K562 treated with DMSO at 1 percent for 4 hours (cell line): Measurements from ENCODE around the gene LYSMD3. TPM values are rescaled to one million over a fixed set of nuclear protein-coding genes. Genes with fewer than 3 reads are reported as not detected.

Experiments used
- total RNA-seq: library from RNA; unstranded; fragments of 300-600 nt; gene quantifications from 2 replicates; pipeline ENCODE4 v1.2.3, GENCODE V29; 2022; ENCODE audit not compliant: insufficient read depth

The LYSMD3 gene
- total RNA-seq: 16.0 and 20.0 TPM in 2 replicates

GRCh38 chr5:90529194-90529938 is at the start of gene LYSMD3:
Gene LYSMD3, minus strand, starts transcription at chr5:90529584. Its CDS starts 4,295 bp downstream, at chr5:90525289.

GRCh38 chr5:90558344-90559192 is 29.2 kb upstream of the LYSMD3 start, which contains the start of gene ADGRV1:
Gene ADGRV1, plus strand, starts transcription at chr5:90558797. Its CDS starts 99 bp downstream, at chr5:90558896.

GRCh38 chr5:90474235-90475107 is 54.9 kb downstream of the LYSMD3 start, which contains the start of the genes MBLAC2 and POLR3G:
Gene MBLAC2, minus strand, starts transcription at chr5:90474771. Its CDS starts 479 bp downstream, at chr5:90474292.
Gene POLR3G, plus strand, starts transcription at chr5:90474864. Its CDS starts 10,704 bp downstream, at chr5:90485568.

Other genes starting within 250 kb of the LYSMD3 start
- 19.1 and 24.0 TPM in 2 replicates for gene CETN3, start 119.8 kb downstream of the LYSMD3 start, total RNA-seq
- gene MBLAC2, start 54.8 kb downstream of the LYSMD3 start, total RNA-seq: 6.0 and 6.8 TPM in 2 replicates
- gene POLR3G, start 54.7 kb downstream of the LYSMD3 start, total RNA-seq: 2.4 and 3.1 TPM in 2 replicates
- 11.1 and 12.0 TPM in 2 replicates for gene ADGRV1, start 29.2 kb upstream of the LYSMD3 start, total RNA-seq